ENCODE results near the gene ORAI2. TPM values are rescaled to one million over a fixed set of nuclear protein-coding genes. Genes with fewer than 3 reads are reported as not detected.
A peak's percentile ranks its signal among the peaks of the same experiment; 100 is the strongest.

ORAI2 gene
- total and polyA plus RNA-seq, 10 of the 15 experiments (the other 5 are each of a cell fraction or from before 2014, with no cell fraction given) = 5.8 to 111 (median 46.9) TPM

- no peak for TF ChIP-seq E2F8 (IDR thresholded peaks at IDR 0.05; ENCODE audit: low read depth, partially characterized antibody)
- TF ChIP-seq FOXM1 (IDR thresholded peaks at IDR 0.05; ENCODE audit: low read depth, low read length) = no peak
- TF ChIP-seq ETV6 (conservative IDR thresholded peaks at IDR 0.05 in 1 of 2, IDR thresholded peaks at IDR 0.05 in 1 of 2; ENCODE audit: borderline replicate concordance in 1 of 2, low read depth in 1 of 2) = no peak
- TF ChIP-seq PAX5 (IDR thresholded peaks at IDR 0.05; ENCODE audit: borderline replicate concordance, low read depth, low read length) = peak; percentile 72; the same call in 1 of the 2 replicates
- TF ChIP-seq, protein P1, sequence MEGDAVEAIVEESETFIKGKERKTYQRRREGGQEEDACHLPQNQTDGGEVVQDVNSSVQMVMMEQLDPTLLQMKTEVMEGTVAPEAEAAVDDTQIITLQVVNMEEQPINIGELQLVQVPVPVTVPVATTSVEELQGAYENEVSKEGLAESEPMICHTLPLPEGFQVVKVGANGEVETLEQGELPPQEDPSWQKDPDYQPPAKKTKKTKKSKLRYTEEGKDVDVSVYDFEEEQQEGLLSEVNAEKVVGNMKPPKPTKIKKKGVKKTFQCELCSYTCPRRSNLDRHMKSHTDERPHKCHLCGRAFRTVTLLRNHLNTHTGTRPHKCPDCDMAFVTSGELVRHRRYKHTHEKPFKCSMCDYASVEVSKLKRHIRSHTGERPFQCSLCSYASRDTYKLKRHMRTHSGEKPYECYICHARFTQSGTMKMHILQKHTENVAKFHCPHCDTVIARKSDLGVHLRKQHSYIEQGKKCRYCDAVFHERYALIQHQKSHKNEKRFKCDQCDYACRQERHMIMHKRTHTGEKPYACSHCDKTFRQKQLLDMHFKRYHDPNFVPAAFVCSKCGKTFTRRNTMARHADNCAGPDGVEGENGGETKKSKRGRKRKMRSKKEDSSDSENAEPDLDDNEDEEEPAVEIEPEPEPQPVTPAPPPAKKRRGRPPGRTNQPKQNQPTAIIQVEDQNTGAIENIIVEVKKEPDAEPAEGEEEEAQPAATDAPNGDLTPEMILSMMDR (IDR thresholded peaks at IDR 0.05 in 2 of 3, conservative IDR thresholded peaks at IDR 0.05 in 1 of 3; ENCODE audit: control insufficient read depth in 2 of 3, extremely low read depth in 1 of 3, insufficient read depth in 1 of 3, low read depth in 3 of 3, low read length in 3 of 3) = no peak
- TF ChIP-seq ZNF24 (IDR thresholded peaks at IDR 0.05) = no peak
- TF ChIP-seq CBX3 (IDR thresholded peaks at IDR 0.05; ENCODE audit: borderline replicate concordance, low read depth) = no peak
- TF ChIP-seq ZNF687 (IDR thresholded peaks at IDR 0.05) = peak; percentile 96
- TF ChIP-seq RBBP5 (conservative IDR thresholded peaks at IDR 0.05) = no peak
- TF ChIP-seq ASH2L (IDR thresholded peaks at IDR 0.05; ENCODE audit: borderline replicate concordance, low read depth) = no peak
- TF ChIP-seq ZNF384 (IDR thresholded peaks at IDR 0.05; ENCODE audit: borderline replicate concordance, low read depth, low read length) = no peak
- peak; percentile 82 for TF ChIP-seq IKZF1 (conservative IDR thresholded peaks at IDR 0.05)
- no peak for TF ChIP-seq CHD4 (IDR thresholded peaks at IDR 0.05)
- no peak for TF ChIP-seq ESRRA (IDR thresholded peaks at IDR 0.05; ENCODE audit: low read length)
- peak; percentile 59 for TF ChIP-seq GATAD2B (conservative IDR thresholded peaks at IDR 0.05; ENCODE audit: low read depth)
- no peak for TF ChIP-seq BCL11A (IDR thresholded peaks at IDR 0.05; ENCODE audit: low read depth, low read length)
- TF ChIP-seq, protein P2, sequence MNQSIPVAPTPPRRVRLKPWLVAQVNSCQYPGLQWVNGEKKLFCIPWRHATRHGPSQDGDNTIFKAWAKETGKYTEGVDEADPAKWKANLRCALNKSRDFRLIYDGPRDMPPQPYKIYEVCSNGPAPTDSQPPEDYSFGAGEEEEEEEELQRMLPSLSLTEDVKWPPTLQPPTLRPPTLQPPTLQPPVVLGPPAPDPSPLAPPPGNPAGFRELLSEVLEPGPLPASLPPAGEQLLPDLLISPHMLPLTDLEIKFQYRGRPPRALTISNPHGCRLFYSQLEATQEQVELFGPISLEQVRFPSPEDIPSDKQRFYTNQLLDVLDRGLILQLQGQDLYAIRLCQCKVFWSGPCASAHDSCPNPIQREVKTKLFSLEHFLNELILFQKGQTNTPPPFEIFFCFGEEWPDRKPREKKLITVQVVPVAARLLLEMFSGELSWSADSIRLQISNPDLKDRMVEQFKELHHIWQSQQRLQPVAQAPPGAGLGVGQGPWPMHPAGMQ (IDR thresholded peaks at IDR 0.05; ENCODE audit: borderline replicate concordance) = no peak
- TF ChIP-seq, protein P3, sequence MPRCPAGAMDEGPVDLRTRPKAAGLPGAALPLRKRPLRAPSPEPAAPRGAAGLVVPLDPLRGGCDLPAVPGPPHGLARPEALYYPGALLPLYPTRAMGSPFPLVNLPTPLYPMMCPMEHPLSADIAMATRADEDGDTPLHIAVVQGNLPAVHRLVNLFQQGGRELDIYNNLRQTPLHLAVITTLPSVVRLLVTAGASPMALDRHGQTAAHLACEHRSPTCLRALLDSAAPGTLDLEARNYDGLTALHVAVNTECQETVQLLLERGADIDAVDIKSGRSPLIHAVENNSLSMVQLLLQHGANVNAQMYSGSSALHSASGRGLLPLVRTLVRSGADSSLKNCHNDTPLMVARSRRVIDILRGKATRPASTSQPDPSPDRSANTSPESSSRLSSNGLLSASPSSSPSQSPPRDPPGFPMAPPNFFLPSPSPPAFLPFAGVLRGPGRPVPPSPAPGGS (IDR thresholded peaks at IDR 0.05; ENCODE audit: borderline replicate concordance, insufficient read depth, low read depth, low read length, poor library complexity, severe bottlenecking) = no peak
- TF ChIP-seq CREB1 (IDR thresholded peaks at IDR 0.05; ENCODE audit: low read depth) = no peak
Observed at GRCh38 chr7:102424787-102425218, 8.6 kb upstream of the ORAI2 start (continued).

Measured in GM12878 (cell line).